Right ventricle myocardium inferior (tissue), 1 donor: ENCODE results near the gene TJP1. TPM values are rescaled to one million over a fixed set of nuclear protein-coding genes. Genes with fewer than 3 reads are reported as not detected.

ENCODE experiments used
- ATAC-seq: fragments of 200-7000 bp; cut with Tn5 transposase; one replicate; pipeline ENCODE4 v1.9.1; 2020; ENCODE audit warnings: mild to moderate bottlenecking, moderate library complexity
- DNase-seq: peaks from one replicate; pipeline ENCODE4 v3.0.0; 2021; ENCODE audit errors: missing footprints
- intact Hi-C: fragments of 100-400 bp; cut with DNase I; formaldehyde crosslinking; loops from one replicate; pipeline ENCODE4 v1.11.0; 2022
- long read RNA-seq: library from polyadenylated mRNA; unstranded; transcript quantifications from one replicate; pipeline ENCODE4 v2.0.0, GENCODE V29; 2021
- total RNA-seq: library from RNA; stranded (reverse); fragmentation: NEBNext Ultra II Directional; extraction: Animal tissue kit (Norgen Biotek cat#: 25700); gene quantifications from one replicate; pipeline ENCODE4 v1.2.1, GENCODE V29; 2021
- donor health status: DM: no; HTN: yes; CAD: no; lungs with severe emphysema.

The TJP1 gene
- 111 TPM for total RNA-seq
- long read RNA-seq, partial matches to known transcripts, result 7 of 7 reads
- long read RNA-seq, other reads (novel, unspliced or antisense), result 0 of 7 reads

GRCh38 chr15:29822100-29822683, at the start of gene TJP1:
TSS of gene TJP1 (minus strand) at chr15:29822468. CDS start at chr15:29822028, 440 bp downstream.
- peak; percentile 96 for ATAC-seq
- DNase-seq, result peak; percentile 90
- intact Hi-C loops, result loop anchor here (1.0 kb wide), 1 partner anchor 103 kb away; no protein-coding TSS in a partner anchor

DNA sequence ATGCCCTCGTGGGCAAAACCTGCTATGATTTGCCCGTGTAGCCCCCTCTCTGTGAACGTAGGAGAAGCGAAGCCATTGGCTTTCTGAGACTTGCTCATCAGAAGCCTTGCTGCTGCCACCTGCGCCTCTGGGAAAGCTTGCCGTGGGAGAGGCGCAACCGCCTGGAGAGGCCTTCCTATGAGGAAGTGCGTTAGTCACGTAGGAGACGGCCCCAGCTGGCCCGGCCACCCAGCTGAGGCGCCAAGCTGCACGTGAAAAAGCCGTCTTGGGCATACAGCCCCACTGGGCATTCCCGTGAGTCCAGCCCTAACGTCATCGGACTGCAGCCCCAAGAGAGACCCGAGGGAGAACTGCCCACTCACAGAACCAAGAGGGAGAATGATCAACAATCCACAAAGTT, 49.1 kb upstream of the TJP1 start:
- DNase-seq, result peak; percentile 63
- ATAC-seq, result peak; percentile 49
- intact Hi-C loops, result loop anchor here (5.0 to 10.0 kb wide), 2 partner anchors 44 to 53 kb away; no protein-coding TSS in a partner anchor

- ATAC-seq (peak; percentile 66), DNase-seq (no peak)
- intact Hi-C loops, result loop anchor here (5.0 to 10.0 kb wide), 2 partner anchors 43 to 54 kb away; no protein-coding TSS in a partner anchor
Observed at GRCh38 chr15:29870495-29871151, 48.4 kb upstream of the TJP1 start.

DNA sequence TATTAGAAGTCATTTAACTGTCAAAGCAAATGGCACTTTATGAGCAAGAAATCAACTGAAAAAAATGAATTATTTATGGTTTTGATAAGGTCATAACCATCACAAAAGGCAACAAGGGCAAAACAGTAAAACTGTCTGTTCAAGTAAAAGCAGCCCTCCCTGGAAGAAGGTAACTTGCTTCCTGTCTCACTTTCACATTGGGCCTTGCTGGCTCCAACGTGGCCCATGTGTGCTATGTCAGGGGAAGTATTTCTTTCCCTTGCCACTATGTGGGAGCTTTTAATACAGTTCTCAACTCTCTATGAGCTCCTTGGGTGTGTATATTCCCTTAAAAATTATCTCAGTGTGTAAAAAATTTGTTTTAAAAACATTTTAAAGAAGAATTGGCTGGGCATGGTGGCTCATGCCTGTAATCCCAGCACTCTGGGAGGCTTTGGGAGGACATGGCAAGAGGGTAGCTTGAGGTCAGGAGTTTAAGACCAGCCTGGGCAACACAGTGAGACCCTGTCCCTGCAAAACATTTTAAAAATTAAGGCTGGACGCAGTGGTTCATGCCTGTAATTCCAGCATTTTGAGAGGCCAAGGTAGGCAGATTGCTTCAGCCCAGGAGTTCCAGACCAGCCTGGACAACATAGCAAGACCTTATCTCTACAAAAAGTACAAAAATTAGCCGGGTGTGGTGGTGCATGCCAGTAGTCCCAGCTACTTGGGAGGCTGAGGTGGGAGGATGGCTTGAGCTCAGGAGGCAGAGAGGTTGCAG, 45.2 kb upstream of the TJP1 start:
- intact Hi-C loops, result no loop called here

GRCh38 chr15:29866337-29866736, 44.1 kb upstream of the TJP1 start:
- intact Hi-C loops, result no loop called here

More for the DNA sequence above, 45.2 kb upstream of the TJP1 start:
- no peak for ATAC-seq
- no peak for DNase-seq

DNA sequence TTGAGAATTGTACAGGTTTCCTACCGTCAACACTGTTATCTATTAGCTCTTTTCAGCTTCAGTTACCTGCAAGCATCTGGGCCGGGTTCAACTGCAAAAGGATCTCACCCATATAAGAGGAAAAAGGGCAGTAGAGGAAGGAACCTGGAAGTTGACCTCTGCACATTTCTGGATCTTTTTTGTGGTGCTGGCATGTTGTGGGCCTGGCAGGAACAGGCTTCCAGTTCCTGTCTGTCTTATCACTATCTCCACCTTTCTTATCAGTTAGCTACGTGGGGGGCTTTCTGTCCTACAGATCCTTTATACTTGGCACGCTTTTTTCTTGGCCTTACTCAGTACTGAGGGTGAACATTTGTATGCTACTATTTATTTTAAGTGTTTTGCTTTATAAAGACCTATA, 42.2 kb upstream of the TJP1 start:
- ATAC-seq (no peak), DNase-seq (no peak)
- intact Hi-C loops, result no loop called here

More at GRCh38 chr15:29866337-29866736, 44.1 kb upstream of the TJP1 start:
- DNase-seq (no peak), ATAC-seq (no peak)

- intact Hi-C loops, result no loop called here
- ATAC-seq (no peak), DNase-seq (no peak)
Observed at GRCh38 chr15:29863438-29863837, 41.2 kb upstream of the TJP1 start.

DNA sequence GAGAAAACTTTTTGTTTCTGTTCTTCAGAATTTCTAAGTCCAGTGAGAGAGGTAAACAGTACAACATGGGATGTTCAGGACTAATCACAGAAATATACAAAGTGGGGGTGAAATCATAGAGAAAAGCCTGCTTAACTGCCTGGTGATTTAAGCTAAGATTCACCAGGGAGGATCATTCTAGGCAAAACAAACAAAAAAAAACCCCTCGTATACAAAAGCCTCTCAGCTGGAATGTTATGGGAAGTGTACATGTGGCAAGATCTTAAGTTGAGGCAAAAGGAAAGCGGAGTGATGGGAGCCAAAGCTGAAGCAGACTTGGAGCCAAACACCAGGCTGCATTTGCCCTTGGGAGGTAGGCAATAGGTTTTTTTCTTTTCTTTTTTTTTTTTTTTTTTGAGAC, 40.0 kb upstream of the TJP1 start:
- ATAC-seq (no peak), DNase-seq (no peak)
- intact Hi-C loops, result no loop called here

- intact Hi-C loops, result no loop called here
- ATAC-seq (no peak), DNase-seq (no peak)
Observed at GRCh38 chr15:29860872-29861271, 38.6 kb upstream of the TJP1 start.

- ATAC-seq (no peak), DNase-seq (no peak)
- intact Hi-C loops, result no loop called here
Observed at GRCh38 chr15:29859973-29860715, 37.9 kb upstream of the TJP1 start.

DNA sequence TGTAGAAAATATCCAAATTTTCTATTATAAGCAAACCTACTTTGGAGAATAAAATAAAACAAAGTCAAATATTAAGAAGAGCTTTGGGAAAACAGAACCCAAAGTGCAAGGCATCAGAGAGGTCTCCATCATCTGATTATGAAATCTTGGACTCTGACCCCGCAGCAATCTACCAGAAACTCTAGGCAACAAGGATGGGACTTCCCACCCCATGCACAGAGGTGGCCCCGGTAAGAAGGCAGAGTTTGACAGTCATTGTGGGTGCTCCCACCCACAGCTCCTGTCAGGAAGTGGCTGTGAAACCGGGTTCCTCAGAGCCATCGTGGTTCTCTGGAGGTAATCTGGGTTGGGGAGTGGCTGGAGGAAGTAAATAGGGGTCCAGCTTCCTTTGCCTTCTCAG, 37.0 kb upstream of the TJP1 start:
- no peak for ATAC-seq
- DNase-seq, result no peak
- intact Hi-C loops, result no loop called here

GRCh38 chr15:29857221-29857789, 35.0 kb upstream of the TJP1 start:
- DNase-seq (no peak), ATAC-seq (no peak)
- intact Hi-C loops, result no loop called here

DNA sequence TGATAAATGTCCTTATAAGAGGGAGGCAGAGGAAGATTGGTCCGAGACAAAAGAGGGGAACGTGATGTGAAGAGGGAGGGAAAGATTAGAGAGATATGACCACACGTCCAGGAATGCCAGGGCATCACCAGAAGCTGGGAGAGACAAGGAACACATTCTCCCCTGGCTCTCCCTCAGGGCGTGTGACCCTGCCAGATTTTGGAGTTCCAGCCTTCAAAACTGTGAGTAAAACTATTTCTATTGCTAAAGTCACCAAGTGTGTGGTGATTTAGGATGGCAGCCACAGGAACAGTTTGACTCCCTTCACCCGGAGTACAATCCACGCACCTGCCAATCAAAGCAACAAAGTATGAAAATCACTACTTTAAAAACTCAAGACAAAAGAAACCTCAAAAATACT, 32.1 kb upstream of the TJP1 start:
- ATAC-seq (no peak), DNase-seq (no peak)
- intact Hi-C loops, result no loop called here

GRCh38 chr15:29853211-29853987, 31.1 kb upstream of the TJP1 start:
- ATAC-seq (no peak), DNase-seq (no peak)
- intact Hi-C loops, result no loop called here

- DNase-seq (no peak), ATAC-seq (no peak)
- intact Hi-C loops, result no loop called here
Observed at GRCh38 chr15:29852201-29852600, 29.9 kb upstream of the TJP1 start.

GRCh38 chr15:29849716-29850115, 27.4 kb upstream of the TJP1 start:
- intact Hi-C loops, result no loop called here
- ATAC-seq, result no peak

GRCh38 chr15:29849218-29849617, 26.9 kb upstream of the TJP1 start:
- intact Hi-C loops, result no loop called here
- DNase-seq (no peak), ATAC-seq (no peak)

More at GRCh38 chr15:29849716-29850115, 27.4 kb upstream of the TJP1 start:
- DNase-seq, result no peak
